GM21619 (cell line): Measurements from ENCODE around the gene UNC79.

Source experiments
- ATAC-seq: cut with Tn5 transposase; IDR thresholded peaks from one replicate; pipeline ENCODE4 v1.9.1; 2021; ENCODE audit not compliant: unreplicated experiment

UNC79 gene

DNA sequence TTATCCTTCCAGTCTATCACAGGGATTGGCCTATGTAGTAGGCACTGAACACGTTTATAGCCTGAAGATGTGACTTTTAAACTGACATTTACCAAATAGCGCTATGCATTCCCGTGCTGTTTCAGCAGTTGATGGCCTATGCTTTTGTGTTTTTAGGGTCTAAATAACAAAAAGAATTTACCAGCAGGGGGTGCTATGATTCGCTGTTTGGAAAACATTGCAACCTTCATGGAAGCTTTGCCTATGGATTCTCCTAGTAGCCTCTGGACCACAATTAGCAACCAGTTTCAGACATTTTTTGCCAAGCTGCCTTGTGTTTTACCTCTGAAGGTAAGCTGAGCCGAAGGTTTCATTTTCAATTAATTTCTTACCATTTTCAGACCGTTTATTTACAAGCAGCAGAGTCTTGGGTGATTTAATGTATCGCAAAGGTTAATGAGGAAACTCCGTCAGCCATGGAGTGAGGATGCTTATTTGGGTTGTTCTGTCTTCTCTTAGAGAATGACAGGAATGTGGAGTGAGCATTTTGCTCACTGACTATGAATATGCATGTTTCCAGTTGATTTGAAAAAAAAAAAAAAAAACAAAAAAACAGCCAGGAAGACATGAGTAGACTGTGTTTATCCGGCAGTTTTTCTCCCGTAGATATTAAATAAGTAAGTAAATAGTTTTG, 224.5 kb downstream of the UNC79 start:
- no peak for ATAC-seq

DNA sequence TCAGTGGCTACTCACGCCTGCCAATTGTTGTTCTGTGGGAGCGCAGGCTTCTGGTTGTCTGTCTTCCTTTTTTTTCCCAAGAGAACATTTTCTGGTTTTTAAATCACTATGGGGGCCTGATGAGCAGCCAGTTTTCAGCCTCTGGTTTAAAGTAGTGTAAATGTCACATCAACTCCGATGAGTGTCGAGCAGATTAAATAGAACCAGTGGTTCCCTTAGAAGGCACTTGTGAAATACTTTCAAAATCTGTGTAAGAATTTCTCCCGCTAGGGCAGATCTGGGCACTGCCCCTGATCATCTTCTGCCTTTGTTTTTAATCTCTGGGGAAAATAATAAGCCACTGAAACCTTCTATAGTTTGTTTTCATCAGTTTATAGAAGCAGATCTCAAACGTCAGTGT, 227.1 kb downstream of the UNC79 start:
- no peak for ATAC-seq

DNA sequence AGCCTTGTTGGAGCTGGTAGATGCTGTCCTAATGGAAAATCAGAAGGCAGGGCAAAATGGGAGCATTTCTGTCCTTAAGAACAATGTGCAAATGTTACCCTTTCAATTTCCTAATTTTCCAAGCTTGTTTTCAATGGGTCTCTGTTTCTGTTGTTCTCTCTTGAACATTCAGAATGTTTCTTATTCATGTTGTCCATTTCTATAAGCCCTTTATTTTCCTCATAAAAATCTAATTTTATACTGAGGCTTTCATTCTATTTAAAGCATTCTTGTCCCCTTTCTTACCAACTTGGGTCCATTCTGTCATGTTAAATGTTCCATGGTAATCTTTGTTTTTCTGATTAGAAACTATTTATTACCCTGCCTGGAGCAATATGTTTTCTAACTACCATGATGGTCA, 232.6 kb downstream of the UNC79 start:
- ATAC-seq, result no peak

DNA sequence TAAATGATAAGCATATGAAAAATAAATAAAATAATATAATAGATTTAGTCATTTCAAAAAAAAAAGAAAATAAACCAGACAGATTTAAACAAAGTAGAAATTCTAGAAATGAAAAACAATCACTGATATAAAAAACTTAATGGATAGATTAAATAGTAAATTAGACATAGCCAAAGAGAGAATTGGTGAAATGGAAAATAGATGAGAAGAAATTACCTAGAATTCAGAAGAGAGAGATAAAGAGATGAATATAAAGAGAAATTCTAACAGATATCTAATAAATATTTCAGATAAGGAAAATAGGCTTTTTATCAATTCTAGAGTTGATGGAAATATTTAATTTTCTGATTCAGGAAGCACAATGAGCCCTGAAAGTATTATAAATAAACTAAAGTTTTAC, 234.4 kb downstream of the UNC79 start:
- ATAC-seq, result no peak

DNA sequence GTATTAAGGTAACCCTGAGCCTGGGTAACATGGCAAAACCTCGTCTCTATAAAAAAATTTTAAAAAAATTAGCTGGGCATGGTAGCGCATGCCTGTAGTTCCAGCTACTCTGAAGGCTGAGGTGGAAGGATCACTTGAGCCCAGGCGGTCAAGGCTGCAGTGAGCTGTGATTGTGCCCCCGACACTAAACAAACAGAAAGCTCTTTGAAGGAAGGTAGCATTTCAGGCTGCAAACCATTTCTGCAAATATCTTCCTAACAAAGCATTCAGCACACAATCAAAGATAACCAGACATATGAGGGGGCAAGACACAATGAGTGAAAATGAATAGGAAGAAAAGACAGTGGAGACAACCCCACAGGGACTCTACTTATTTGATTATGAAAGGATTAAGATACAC, 238.9 kb downstream of the UNC79 start:
- no peak for ATAC-seq

DNA sequence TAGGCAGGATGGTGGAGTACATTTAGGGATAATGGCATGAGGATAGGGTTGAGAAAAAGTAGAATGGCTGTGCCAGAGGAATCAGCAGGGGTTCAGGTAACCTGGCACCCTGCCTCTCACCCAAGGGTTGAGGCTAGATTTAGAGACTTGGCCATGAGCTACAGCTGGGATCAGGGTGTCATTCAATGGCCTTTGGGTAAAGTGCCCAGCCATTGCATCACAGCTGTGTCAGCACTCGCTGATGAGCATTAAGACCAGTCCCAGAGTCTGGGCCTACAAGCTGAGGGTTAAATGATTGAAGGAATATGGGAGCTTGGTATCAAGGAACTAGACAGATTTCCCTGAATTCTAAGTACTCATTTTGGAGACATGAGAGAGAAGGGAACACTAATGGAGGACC, 243.6 kb downstream of the UNC79 start:
- no peak for ATAC-seq

DNA sequence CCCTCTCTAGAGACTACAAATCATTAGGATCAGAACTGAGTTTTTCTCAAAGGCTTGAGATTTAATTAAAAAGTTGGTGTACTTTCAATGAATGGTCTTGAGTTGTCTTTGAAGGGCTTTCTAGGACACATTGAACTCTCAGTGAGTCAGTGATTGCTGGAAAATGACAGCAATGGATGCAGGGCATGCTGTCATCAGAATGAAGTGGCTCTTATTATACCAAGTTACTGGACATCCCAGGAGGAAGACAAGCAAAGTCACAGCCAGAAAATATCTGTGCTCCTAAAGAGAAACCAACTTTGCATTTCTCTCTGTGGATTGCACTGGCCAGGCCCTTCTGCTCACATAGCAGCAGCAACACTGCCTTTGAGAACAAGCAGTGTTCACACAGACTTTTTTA, 244.9 kb downstream of the UNC79 start:
- ATAC-seq, result no peak

DNA sequence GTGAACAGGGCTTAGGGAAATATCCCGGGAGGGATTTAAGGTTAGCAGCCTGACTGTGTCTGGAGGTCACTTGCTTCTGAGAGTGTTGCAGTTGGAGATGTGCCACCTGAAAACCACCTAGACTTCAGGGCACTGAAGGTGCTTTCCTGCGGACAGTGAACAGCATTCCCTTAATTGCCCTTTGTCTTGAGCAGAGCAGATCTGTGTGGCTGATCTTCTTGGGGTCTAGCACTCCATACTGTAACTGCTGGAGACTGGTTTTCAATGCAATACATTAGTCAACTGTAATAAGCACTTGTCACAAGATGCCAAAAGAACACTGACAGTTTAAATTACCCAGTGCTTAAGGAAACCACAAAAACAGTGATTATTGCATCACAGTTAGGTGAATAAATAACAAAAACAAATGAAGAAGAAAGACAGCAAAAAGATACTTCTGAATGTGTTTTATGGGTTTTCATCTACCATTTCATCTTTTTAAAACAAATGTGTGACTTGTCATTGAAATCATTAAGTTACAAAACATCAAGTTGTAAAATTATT, 245.7 kb downstream of the UNC79 start:
- no peak for ATAC-seq

DNA sequence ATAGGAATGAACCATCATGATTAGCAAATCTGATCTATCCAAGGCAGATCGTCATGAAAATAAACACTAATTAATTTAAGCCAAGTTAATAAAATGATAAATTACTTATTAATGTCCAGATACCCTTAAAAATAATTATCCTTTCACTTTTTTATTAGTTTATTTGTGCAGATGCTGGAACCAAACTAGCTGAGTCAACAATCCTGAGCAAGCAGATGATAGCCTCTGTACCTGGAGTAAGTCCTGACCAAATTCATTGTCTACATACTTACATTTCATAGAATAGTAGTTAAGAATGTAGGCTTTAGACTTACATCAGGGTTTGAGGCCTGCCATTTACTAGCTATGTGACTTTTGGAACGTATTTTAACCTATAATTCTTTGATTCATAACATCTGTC, 251.7 kb downstream of the UNC79 start:
- ATAC-seq, result no peak

DNA sequence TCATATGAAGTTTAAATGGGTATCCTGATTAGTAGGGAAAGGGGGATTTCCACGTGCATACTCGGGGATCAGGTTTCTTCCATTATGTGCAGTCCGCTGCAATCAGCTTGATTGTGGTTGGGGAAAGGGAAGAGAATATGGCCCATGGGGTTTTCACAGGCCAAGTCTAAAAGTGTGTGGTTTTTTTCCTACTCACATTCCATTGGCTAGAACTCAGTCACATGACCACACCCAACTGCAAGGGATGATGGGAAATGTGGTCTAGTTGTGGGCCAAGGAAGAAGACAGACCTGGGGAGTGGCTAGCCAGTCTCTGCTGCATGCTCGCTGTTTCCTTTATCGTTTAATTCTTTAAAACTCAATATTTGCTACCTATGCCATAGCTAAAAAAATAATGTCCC, 252.5 kb downstream of the UNC79 start:
- ATAC-seq, result no peak

DNA sequence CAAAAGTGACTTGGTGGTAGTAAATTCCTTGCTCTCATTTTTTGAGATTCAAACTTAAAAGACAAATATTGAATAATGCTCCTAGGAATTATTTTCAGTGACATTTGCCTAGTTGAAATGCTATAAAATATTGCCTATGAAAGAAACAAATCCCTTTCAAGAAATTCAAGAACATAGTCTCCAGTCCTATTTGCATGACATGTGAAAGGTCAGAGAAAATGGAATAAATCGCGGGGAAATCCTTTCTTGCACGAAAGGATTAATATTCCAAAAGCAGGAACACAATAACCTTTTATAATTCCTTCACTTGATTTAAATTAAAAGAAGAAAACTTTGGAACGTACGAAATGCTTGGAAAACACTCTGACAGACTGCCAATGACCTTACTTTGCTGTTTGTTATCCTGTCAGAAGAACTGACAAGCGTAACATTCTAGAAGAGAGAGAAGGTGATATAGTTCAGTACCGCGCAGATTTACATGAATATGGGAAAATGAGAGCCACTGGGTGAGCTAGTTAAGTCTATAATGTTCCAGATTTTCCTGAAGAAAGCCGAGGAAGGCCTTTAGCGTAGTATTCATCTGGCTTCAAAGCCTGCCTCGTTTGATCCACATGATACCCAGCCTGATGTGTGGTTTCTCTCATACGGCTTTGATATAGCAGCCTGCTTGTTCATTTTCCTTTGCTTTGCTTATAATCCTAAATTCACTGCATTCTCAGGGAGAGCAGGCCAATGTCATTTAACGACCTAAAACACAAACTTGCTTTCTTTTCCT, 254.6 kb downstream of the UNC79 start:
- no peak for ATAC-seq

DNA sequence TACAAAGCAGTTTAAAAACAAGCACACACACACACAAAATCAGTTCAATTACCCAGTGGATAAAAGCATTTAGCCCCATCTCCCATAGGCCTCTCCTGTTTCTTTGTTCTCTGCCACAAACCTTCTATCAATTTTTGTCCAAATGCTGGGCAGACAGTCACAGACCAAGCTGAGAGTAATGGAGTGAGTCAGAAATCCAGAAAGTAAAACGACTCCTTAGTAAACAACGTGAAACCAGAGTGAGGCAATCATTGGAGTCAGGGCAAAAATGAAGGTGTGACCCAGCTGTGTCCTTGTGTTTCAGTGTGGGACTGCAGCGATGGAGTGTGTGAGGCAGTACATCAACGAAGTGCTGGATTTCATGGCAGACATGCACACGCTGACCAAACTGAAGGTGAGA, 255.5 kb downstream of the UNC79 start:
- no peak for ATAC-seq

DNA sequence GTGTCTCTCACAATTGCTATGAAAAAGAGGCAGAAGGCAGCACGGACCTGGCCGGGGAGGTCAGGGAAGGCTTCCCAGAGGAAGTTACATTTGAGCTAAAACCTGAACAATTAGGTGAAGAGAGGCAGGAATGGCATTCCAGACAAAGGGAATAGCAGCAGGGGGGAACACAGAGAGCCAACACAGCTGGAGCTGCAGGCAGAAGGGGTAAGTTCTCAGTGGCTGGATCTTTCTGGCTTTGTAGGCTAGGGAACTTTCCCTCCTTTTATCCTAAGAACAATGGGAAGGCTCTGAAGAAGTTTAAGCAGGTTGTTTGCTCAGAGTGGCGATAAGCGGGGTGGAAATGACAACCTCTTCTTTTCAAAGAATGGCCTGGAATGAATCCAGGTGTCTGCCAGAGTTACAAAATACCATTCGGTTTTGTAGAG, 257.5 kb downstream of the UNC79 start:
- ATAC-seq, result no peak

DNA sequence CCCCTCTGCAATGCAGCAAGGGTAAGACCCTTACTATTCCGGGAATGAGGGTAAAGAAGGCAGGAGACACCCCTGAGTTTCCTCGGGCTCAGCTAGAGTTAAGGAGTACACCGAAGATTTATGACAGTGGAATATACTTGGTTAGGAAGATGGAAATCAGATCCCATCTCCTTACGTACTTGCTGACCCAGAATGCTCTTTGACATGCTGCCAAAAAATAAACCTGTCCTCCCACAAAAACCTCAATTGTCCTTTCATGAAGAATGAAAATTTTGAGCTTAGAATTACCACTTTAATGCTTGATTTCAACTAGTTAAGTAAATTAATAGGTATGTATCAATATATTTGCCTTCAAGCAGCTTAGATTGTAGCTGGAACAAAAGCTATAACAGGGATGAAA, 258.1 kb downstream of the UNC79 start:
- no peak for ATAC-seq

DNA sequence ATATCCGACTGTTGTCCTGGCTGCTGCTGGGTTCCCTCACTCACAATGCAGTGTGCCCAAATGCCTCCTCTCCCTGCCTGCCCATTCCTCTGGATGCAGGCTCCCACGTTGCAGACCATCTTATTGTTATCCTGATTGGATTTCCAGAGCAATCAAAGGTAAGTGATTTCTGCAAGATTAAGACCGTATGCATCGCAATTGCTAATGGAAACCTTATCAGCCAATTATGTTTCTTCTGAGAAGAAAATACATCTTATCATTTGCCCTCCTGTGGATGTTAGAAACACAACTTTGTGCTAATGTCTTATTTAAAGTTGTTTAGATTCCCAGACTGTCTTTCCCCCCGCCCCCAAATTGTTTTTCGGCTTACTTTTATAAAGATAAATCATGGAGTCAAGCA, 259.4 kb downstream of the UNC79 start:
- ATAC-seq, result no peak

DNA sequence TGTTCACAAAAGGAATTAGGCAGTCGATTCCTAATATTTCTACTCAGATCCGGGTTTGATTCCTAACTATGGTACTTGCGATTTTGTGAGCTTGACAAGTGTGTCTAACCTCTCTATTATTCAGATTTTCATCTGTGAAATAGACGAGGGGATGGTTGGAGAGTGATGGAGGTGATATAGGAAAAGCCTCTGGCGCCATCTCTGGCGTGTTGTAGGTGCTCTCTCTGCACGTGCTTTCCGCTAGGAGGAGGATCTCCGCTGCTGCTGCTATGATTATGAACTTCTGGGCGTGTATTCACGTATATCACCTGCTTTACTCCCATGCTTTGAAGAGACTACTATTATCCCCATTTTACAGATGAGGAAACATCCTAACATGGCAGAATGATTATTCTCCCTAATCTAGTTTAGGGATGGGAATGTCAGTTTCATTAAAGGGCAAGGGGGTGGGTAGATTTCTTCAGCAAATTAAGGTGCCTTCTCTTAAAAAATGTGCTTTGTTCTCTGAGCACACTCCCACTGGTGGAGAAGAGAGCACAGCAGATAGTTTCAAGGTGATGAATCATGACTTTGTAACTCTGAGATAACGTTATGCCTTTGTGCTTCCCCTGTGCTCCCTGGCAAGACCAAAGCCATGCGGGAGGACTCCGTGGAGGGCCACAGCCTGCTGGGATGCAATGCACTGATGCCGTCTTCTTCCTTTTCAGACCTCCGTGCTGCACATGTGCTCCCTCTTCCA, 260.5 kb downstream of the UNC79 start:
- no peak for ATAC-seq

DNA sequence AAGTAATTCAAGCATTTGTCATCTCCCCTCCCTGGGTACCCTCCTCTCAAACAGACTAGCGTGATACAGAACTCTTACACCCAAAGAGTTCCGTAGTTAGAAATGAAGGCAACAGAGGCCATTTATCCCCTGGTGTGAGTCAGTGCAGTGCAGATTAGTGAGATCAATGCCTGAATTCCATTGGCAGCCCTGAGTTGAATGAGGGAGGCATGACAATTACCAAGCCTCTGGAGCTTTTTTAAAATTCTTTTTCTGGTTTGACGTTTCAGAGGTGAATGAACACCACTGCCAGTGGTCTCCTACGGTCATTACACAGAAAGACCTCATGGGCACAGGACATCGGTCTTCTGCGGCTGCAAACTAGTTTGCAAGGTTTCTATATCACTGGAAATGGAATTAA, 263.2 kb downstream of the UNC79 start:
- no peak for ATAC-seq

DNA sequence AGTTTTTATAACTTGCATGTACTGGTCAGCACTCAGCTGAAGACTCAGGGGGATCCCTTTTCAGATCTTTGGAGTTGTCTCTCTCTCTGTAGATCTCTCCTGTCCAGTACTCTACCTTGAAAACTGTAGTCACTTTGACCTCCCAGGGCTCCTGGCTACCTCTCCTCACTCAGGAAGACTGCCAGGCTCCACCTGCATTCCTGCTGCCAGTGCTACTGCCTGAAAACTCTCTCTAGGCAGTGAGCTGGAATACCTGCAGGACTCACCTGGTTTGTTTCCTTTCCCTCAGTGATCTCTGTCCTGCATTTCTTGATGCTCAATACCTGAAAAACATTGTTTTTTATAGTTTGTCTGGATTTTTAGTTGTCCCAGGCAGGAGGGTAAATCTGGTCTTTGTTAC, 270.2 kb downstream of the UNC79 start:
- ATAC-seq, result no peak

DNA sequence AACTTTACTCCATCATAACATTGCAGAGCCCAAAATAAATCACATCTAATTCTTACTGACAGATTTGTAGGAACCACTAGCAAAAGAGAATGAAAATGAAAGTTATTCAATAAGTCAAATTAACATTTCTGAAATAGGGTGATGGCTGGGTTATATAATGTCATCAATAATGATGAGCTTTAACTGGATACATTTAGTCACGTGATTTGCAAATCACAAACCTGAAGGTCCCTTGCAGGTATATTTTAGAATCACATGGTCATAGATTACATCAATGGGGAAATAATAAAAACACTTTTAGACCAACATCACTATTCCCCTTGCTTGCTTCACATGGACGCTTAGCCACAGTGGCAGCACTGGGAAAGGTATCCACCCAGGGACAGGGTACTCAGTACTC, 270.8 kb downstream of the UNC79 start:
- ATAC-seq, result no peak

DNA sequence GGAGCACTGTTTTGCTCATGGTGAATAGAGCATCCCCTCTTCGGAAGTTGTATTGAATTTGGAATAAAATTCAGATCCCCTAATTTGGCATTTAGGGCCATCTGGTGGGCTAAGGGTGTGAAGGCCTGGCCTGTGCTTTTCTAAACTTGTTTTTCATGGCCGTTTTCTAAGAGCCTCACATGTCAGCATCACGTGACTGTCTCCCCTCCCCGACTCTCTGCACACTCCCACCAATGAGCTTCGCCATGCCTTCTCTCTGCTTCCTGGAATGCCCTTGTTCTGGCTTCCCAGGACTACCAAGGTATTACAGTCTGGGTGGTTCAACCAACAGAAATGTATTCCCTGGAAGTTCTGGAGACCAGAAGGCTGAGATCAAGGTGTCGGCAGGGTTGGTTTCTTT, 272.2 kb downstream of the UNC79 start:
- no peak for ATAC-seq

DNA sequence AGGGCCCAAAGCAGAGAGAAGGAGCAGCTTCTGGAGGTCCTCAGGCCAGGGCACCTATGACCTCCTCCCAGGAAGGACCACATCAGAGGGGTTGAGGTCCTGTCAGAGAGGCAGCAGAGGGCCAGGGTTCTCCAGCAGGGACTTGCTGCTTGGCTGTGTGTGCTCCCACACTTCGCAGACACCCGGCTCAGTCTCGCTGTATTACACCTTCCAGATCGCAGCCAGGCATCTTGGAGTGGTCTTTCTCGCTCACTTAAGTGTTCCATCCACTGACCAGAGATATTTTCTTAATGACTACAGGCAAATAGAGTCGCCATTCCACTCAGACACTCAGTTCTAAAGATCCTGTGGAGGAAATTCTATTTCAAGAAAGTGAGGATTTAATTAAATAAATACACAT, 273.2 kb downstream of the UNC79 start:
- no peak for ATAC-seq
